SK-N-MC (cell line): Measurements from ENCODE around the gene ZNF687.

Experiments
- EZH2 ChIP-seq: fragments of 200-600 bp; sonication (generic); IDR thresholded peaks from one replicate; pipeline ENCODE4 v1.6.1; 2017; ENCODE audit warnings: antibody characterized with exemption
- POLR2AphosphoS5 ChIP-seq: IDR thresholded peaks from 2 replicates; pipeline ENCODE4 v1.6.1; 2012; ENCODE audit warnings: mild to moderate bottlenecking, low read depth, low read length, borderline replicate concordance

DNA sequence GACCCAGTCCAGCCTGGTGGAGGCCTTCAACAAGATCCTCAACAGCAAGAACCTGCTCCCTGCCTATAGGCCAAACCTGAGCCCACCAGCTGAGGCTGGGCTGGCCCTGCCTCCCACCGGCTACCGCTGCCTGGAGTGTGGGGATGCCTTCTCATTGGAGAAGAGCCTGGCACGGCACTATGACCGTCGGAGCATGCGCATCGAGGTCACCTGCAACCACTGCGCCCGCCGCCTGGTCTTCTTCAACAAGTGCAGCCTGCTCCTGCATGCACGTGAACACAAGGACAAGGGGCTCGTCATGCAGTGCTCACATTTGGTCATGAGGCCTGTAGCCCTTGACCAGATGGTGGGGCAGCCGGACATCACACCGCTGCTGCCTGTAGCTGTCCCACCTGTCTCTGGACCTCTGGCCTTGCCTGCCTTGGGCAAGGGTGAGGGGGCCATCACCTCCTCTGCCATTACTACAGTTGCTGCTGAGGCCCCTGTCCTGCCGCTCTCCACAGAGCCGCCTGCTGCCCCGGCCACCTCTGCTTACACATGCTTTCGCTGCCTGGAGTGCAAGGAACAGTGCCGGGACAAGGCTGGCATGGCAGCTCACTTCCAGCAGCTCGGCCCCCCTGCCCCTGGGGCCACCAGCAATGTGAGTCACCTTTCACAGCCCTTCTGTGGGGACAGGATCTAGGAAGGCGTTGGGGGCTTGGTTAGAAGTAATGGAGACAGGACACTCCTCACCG is 5.8 kb downstream of the ZNF687 start:
- TF ChIP-seq EZH2 = no peak
- TF ChIP-seq POLR2AphosphoS5 = no peak
